Measurements from ENCODE around the gene MND1.

The MND1 gene

DNA sequence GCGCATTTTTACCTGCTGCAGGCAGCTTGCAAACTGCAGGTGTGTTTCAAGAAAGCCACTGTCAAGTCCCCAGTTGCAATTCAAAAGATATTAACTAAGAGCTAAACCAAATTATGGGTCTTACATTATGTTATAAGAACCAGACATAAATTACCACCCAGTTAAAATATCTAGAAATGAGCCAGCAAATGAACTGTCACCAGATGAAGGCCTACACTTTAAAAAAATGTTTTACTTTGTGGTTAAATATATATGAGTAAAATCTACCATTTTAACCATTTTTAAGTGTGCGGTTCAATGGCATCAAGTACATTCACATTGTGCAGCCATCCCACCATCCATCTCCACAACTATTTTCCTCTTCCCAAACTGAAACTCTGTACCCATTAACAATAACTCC, 89.7 kb downstream of the MND1 start (continued):
- TF ChIP-seq, protein P1, sequence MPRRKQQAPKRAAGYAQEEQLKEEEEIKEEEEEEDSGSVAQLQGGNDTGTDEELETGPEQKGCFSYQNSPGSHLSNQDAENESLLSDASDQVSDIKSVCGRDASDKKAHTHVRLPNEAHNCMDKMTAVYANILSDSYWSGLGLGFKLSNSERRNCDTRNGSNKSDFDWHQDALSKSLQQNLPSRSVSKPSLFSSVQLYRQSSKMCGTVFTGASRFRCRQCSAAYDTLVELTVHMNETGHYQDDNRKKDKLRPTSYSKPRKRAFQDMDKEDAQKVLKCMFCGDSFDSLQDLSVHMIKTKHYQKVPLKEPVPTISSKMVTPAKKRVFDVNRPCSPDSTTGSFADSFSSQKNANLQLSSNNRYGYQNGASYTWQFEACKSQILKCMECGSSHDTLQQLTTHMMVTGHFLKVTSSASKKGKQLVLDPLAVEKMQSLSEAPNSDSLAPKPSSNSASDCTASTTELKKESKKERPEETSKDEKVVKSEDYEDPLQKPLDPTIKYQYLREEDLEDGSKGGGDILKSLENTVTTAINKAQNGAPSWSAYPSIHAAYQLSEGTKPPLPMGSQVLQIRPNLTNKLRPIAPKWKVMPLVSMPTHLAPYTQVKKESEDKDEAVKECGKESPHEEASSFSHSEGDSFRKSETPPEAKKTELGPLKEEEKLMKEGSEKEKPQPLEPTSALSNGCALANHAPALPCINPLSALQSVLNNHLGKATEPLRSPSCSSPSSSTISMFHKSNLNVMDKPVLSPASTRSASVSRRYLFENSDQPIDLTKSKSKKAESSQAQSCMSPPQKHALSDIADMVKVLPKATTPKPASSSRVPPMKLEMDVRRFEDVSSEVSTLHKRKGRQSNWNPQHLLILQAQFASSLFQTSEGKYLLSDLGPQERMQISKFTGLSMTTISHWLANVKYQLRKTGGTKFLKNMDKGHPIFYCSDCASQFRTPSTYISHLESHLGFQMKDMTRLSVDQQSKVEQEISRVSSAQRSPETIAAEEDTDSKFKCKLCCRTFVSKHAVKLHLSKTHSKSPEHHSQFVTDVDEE (CRISPR knock-in tag; IDR thresholded peaks at IDR 0.05), result no peak
- TF ChIP-seq RARB (CRISPR knock-in tag; IDR thresholded peaks at IDR 0.05), result no peak
- no peak for TF ChIP-seq SNAI2 (CRISPR knock-in tag; IDR thresholded peaks at IDR 0.05)
- no peak for TF ChIP-seq CSDC2 (CRISPR knock-in tag; IDR thresholded peaks at IDR 0.05)

- TF ChIP-seq ZFP3 (CRISPR knock-in tag; IDR thresholded peaks at IDR 0.05) (no peak), GLIS3 (CRISPR knock-in tag; IDR thresholded peaks at IDR 0.05) (no peak), CSRNP3 (CRISPR knock-in tag; IDR thresholded peaks at IDR 0.05) (no peak), SNAI2 (CRISPR knock-in tag; IDR thresholded peaks at IDR 0.05) (no peak), ZNF8 (CRISPR knock-in tag; IDR thresholded peaks at IDR 0.05) (no peak), CSDC2 (CRISPR knock-in tag; IDR thresholded peaks at IDR 0.05) (no peak), ZC3H10 (CRISPR knock-in tag; IDR thresholded peaks at IDR 0.05) (no peak), TOX (CRISPR knock-in tag; IDR thresholded peaks at IDR 0.05; ENCODE audit: borderline replicate concordance) (no peak), TCF4 (CRISPR knock-in tag; IDR thresholded peaks at IDR 0.05; ENCODE audit: borderline replicate concordance) (no peak), BACH2 (CRISPR knock-in tag; IDR thresholded peaks at IDR 0.05; ENCODE audit: borderline replicate concordance) (no peak), ZNF70 (CRISPR knock-in tag; IDR thresholded peaks at IDR 0.05) (no peak), ARNTL (CRISPR knock-in tag; IDR thresholded peaks at IDR 0.05; ENCODE audit: borderline replicate concordance, low read depth) (no peak), PATZ1 (CRISPR knock-in tag; IDR thresholded peaks at IDR 0.05; ENCODE audit: borderline replicate concordance) (no peak), ZFP30 (CRISPR knock-in tag; IDR thresholded peaks at IDR 0.05) (no peak), CREB5 (CRISPR knock-in tag; IDR thresholded peaks at IDR 0.05; ENCODE audit: low read depth) (no peak), ESRRG (CRISPR knock-in tag; IDR thresholded peaks at IDR 0.05) (no peak), RARB (CRISPR knock-in tag; IDR thresholded peaks at IDR 0.05) (no peak)
- TF ChIP-seq, protein P1 (CRISPR knock-in tag; IDR thresholded peaks at IDR 0.05), result no peak
- TF ChIP-seq, protein P2, sequence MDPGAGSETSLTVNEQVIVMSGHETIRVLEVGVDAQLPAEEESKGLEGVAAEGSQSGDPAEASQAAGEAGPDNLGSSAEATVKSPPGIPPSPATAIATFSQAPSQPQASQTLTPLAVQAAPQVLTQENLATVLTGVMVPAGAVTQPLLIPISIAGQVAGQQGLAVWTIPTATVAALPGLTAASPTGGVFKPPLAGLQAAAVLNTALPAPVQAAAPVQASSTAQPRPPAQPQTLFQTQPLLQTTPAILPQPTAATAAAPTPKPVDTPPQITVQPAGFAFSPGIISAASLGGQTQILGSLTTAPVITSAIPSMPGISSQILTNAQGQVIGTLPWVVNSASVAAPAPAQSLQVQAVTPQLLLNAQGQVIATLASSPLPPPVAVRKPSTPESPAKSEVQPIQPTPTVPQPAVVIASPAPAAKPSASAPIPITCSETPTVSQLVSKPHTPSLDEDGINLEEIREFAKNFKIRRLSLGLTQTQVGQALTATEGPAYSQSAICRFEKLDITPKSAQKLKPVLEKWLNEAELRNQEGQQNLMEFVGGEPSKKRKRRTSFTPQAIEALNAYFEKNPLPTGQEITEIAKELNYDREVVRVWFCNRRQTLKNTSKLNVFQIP (CRISPR knock-in tag; IDR thresholded peaks at IDR 0.05; ENCODE audit: borderline replicate concordance, low read depth), result no peak
- ATAC-seq, result no peak
These were observed 94.6 kb downstream of the MND1 start for GRCh38 chr4:153438916-153439756.
